Tibial nerve (tissue), 4 donors: ENCODE measurements around the gene FAM237B.

Source experiments
- CTCF ChIP-seq, 5 experiments: fragments of 200-600 bp in 3 of 5; fragments of 450-650 bp in 2 of 5; sonication (generic) in 3 of 5; IDR thresholded peaks; one replicate each; pipeline ENCODE4 v1.5.1; 2016 to 2019; ENCODE audit warnings: antibody characterized with exemption in 5 of 5, mild to moderate bottlenecking in 3 of 5, moderate library complexity in 2 of 5
- EP300 ChIP-seq, 2 donors: sonication (generic); formaldehyde crosslinking; IDR thresholded peaks; one replicate each; pipeline ENCODE4 v1.6.1; 2017; ENCODE audit warnings: antibody characterized with exemption in 2 of 2, mild to moderate bottlenecking in 1 of 2
- POLR2A ChIP-seq, 2 donors: fragments of 450-650 bp; IDR thresholded peaks; one replicate each; pipeline ENCODE4 v1.6.1; 2017; ENCODE audit warnings: antibody characterized with exemption in 2 of 2, mild to moderate bottlenecking in 2 of 2, moderate library complexity in 2 of 2

GRCh38 chr7:90322837-90323236, 1.7 kb upstream of the FAM237B start:
- no peak for TF ChIP-seq CTCF (IDR thresholded peaks at IDR 0.05)
- TF ChIP-seq POLR2A (IDR thresholded peaks at IDR 0.05) = no peak
- TF ChIP-seq EP300 (IDR thresholded peaks at IDR 0.05) = no peak
